WTC11 (cell line): Measurements from ENCODE around the gene PCYOX1L. TPM values are rescaled to one million over a fixed set of nuclear protein-coding genes. Genes with fewer than 3 reads are reported as not detected.

Source experiments
- ATAC-seq: fragments of 200-7000 bp; cut with Tn5 transposase; 2 replicates; pipeline ENCODE4 v1.10.0; 2021; ENCODE audit warnings: mild to moderate bottlenecking, moderate library complexity
- CTCF ChIA-PET: fragments of 300-600 bp; sonication (Branson Sonifier 250); formaldehyde crosslinking; loops from one replicate; lab custom pipeline; 2021; ENCODE audit warnings: antibody characterized with exemption; lab: Charles Lee
- POLR2A ChIA-PET: fragments of 350-600 bp; sonication (Branson Sonifier 250); formaldehyde crosslinking; loops from one replicate; lab custom pipeline; 2021; ENCODE audit warnings: antibody characterized with exemption; lab: Charles Lee
- DNase-seq: peaks from one replicate; pipeline ENCODE4 v3.0.0; 2021; ENCODE audit warnings: low spot score
- H3K27ac Mint-ChIP-seq: 2 replicates; pipeline ENCODE4 v1.8.0; 2021; ENCODE audit warnings: mixed read lengths
- H3K27me3 Mint-ChIP-seq: 2 replicates; pipeline ENCODE4 v1.8.0; 2021; ENCODE audit warnings: low read depth, mild to moderate bottlenecking, moderate library complexity, mixed read lengths
- H3K36me3 Mint-ChIP-seq: 2 replicates; pipeline ENCODE4 v1.8.0; 2021; ENCODE audit warnings: mixed read lengths
- H3K4me1 Mint-ChIP-seq: 2 replicates; pipeline ENCODE4 v1.8.0; 2022; ENCODE audit warnings: mixed read lengths
- H3K4me3 Mint-ChIP-seq: 2 replicates; pipeline ENCODE4 v1.8.0; 2021; ENCODE audit warnings: mild to moderate bottlenecking, moderate library complexity, mixed read lengths
- H3K9me3 Mint-ChIP-seq: 2 replicates; pipeline ENCODE4 v1.8.0; 2021; ENCODE audit warnings: mixed read lengths
- AFF4 ChIP-seq: sonication (generic); formaldehyde crosslinking; IDR thresholded peaks from 2 replicates; pipeline ENCODE4 v1.8.1; 2023; ENCODE audit warnings: mild to moderate bottlenecking, missing genetic modification reagents, borderline replicate concordance
- CREB1 ChIP-seq: sonication (generic); formaldehyde crosslinking; IDR thresholded peaks from 2 replicates; pipeline ENCODE4 v1.8.0; 2023; ENCODE audit warnings: mild to moderate bottlenecking, missing genetic modification reagents
- CTCF ChIP-seq: fragments of 200-600 bp; IDR thresholded peaks from 2 replicates; pipeline ENCODE4 v1.8.0; 2022; ENCODE audit warnings: antibody characterized with exemption
- FOXP4 ChIP-seq: sonication (generic); formaldehyde crosslinking; IDR thresholded peaks from 2 replicates; pipeline ENCODE4 v1.8.0; 2022; ENCODE audit warnings: mild to moderate bottlenecking, missing genetic modification reagents
- GTF2I ChIP-seq: fragments of 250-450 bp; sonication (Bioruptor Pico); conservative IDR thresholded peaks from 2 replicates; pipeline ENCODE4 v1.4.0; 2021; ENCODE audit warnings: mild to moderate bottlenecking
- NFYB ChIP-seq: sonication (generic); formaldehyde crosslinking; conservative IDR thresholded peaks from 2 replicates; pipeline ENCODE4 v1.8.0; 2022; ENCODE audit warnings: low read depth, missing genetic modification reagents
- PRDM15 ChIP-seq: sonication (generic); formaldehyde crosslinking; IDR thresholded peaks from 2 replicates; pipeline ENCODE4 v1.8.0; 2022; ENCODE audit warnings: missing genetic modification reagents
- TCF7 ChIP-seq: sonication (generic); formaldehyde crosslinking; IDR thresholded peaks from 2 replicates; pipeline ENCODE4 v1.8.0; 2022; ENCODE audit warnings: mild to moderate bottlenecking, low read depth, missing genetic modification reagents, moderate library complexity
- ZNF138 ChIP-seq: sonication (generic); formaldehyde crosslinking; conservative IDR thresholded peaks from 2 replicates; pipeline ENCODE4 v1.8.1; 2022; ENCODE audit warnings: mild to moderate bottlenecking, moderate library complexity, missing genetic modification reagents
- ZNF396 ChIP-seq: fragments of 250-450 bp; sonication (Bioruptor Pico); IDR thresholded peaks from 2 replicates; pipeline ENCODE4 v1.8.0; 2021; ENCODE audit warnings: mild to moderate bottlenecking, moderate library complexity, borderline replicate concordance
- total RNA-seq: library from RNA; stranded (reverse); gene quantifications from 3 replicates; pipeline ENCODE4 v1.2.3, GENCODE V29; 2021
- TF ChIP-seq, protein P1 (sequence below): sonication (generic); formaldehyde crosslinking; IDR thresholded peaks from 2 replicates; pipeline ENCODE4 v1.8.1; 2022; ENCODE audit warnings: mild to moderate bottlenecking, moderate library complexity, missing genetic modification reagents
- TF ChIP-seq, protein P2 (sequence below): sonication (generic); formaldehyde crosslinking; IDR thresholded peaks from 2 replicates; pipeline ENCODE4 v1.8.1; 2022; ENCODE audit warnings: low read depth, missing genetic modification reagents, borderline replicate concordance
- TF ChIP-seq, protein P3 (sequence below): fragments of 250-450 bp; sonication (Bioruptor Pico); IDR thresholded peaks from 2 replicates; pipeline ENCODE4 v1.8.0; 2021; ENCODE audit warnings: mild to moderate bottlenecking
- TF ChIP-seq, protein P4 (sequence below): fragments of 250-450 bp; sonication (Bioruptor Pico); IDR thresholded peaks from 2 replicates; pipeline ENCODE4 v2.1.2; 2022; ENCODE audit warnings: mild to moderate bottlenecking, moderate library complexity

PCYOX1L gene
- total RNA-seq, 1 experiment from 2014 or later = 8.1 TPM

GRCh38 chr5:149323621-149324205 is 34.1 kb upstream of the PCYOX1L start (continued):
- no peak for TF ChIP-seq PRDM15 (CRISPR knock-in tag)
- no peak for TF ChIP-seq ZNF396
- TF ChIP-seq, protein P1, sequence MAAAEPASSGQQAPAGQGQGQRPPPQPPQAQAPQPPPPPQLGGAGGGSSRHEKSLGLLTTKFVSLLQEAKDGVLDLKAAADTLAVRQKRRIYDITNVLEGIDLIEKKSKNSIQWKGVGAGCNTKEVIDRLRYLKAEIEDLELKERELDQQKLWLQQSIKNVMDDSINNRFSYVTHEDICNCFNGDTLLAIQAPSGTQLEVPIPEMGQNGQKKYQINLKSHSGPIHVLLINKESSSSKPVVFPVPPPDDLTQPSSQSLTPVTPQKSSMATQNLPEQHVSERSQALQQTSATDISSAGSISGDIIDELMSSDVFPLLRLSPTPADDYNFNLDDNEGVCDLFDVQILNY = no peak
- TF ChIP-seq ZNF138 (CRISPR knock-in tag) = no peak
- TF ChIP-seq, protein P2, sequence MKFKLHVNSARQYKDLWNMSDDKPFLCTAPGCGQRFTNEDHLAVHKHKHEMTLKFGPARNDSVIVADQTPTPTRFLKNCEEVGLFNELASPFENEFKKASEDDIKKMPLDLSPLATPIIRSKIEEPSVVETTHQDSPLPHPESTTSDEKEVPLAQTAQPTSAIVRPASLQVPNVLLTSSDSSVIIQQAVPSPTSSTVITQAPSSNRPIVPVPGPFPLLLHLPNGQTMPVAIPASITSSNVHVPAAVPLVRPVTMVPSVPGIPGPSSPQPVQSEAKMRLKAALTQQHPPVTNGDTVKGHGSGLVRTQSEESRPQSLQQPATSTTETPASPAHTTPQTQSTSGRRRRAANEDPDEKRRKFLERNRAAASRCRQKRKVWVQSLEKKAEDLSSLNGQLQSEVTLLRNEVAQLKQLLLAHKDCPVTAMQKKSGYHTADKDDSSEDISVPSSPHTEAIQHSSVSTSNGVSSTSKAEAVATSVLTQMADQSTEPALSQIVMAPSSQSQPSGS = no peak
- TF ChIP-seq, protein P3, sequence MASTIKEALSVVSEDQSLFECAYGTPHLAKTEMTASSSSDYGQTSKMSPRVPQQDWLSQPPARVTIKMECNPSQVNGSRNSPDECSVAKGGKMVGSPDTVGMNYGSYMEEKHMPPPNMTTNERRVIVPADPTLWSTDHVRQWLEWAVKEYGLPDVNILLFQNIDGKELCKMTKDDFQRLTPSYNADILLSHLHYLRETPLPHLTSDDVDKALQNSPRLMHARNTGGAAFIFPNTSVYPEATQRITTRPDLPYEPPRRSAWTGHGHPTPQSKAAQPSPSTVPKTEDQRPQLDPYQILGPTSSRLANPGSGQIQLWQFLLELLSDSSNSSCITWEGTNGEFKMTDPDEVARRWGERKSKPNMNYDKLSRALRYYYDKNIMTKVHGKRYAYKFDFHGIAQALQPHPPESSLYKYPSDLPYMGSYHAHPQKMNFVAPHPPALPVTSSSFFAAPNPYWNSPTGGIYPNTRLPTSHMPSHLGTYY = no peak

- POLR2A ChIA-PET = no interaction called here
- H3K36me3 Mint-ChIP-seq = no peaks in the 10 kb centered on the region
- TF ChIP-seq FOXP4 (CRISPR knock-in tag) (no peak), GTF2I (no peak), NFYB (CRISPR knock-in tag) (no peak), CTCF (no peak), TCF7 (CRISPR knock-in tag) (no peak), PRDM15 (CRISPR knock-in tag) (no peak), AFF4 (CRISPR knock-in tag) (no peak), CREB1 (CRISPR knock-in tag) (no peak)
- TF ChIP-seq, protein P4, sequence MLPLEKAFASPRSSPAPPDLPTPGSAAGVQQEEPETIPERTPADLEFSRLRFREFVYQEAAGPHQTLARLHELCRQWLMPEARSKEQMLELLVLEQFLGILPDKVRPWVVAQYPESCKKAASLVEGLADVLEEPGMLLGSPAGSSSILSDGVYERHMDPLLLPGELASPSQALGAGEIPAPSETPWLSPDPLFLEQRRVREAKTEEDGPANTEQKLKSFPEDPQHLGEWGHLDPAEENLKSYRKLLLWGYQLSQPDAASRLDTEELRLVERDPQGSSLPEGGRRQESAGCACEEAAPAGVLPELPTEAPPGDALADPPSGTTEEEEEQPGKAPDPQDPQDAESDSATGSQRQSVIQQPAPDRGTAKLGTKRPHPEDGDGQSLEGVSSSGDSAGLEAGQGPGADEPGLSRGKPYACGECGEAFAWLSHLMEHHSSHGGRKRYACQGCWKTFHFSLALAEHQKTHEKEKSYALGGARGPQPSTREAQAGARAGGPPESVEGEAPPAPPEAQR = no peak
Measured at GRCh38 chr5:149324641-149325040, 33.2 kb upstream of the PCYOX1L start.

More at GRCh38 chr5:149324641-149325040, 33.2 kb upstream of the PCYOX1L start:
- no peak overlapping the region for H3K4me3 Mint-ChIP-seq
- CTCF ChIA-PET = interaction anchor here (0.6 to 1.9 kb wide), 6 partner anchors 8 to 438 kb away, joined by 3 to 7 read pairs (median 4); no protein-coding TSS in a partner anchor
- H3K27ac Mint-ChIP-seq = no peak overlapping the region; the same call in 1 of the 2 replicates
- H3K27me3 Mint-ChIP-seq = no peaks in the 10 kb centered on the region
- DNase-seq = no peak
- no peaks in the 10 kb centered on the region for H3K9me3 Mint-ChIP-seq
- peaks cover 6% of the 10 kb centered on the region for H3K4me1 Mint-ChIP-seq
- no peak for ATAC-seq
